T-helper 2 cell treated with Interferon-gamma antibody and Interleukin-4, amounts not matched to agents 100 ng/mL and 5 ng/mL, for 36 hours (primary cell): ENCODE measurements around the gene TEX44. TPM values are rescaled to one million over a fixed set of nuclear protein-coding genes. Genes with fewer than 3 reads are reported as not detected.
"Not testable (repeated sequence)": the region's sequence is repeated elsewhere in the genome, so short reads cannot be mapped to it uniquely, and the experiment has no call there.

Experiments
- intact Hi-C: fragments of 100-400 bp; cut with micrococcal nuclease; formaldehyde crosslinking; loops from one replicate; pipeline ENCODE4 v1.15.1; 2023
- total RNA-seq: library from RNA; stranded (reverse); gene quantifications from 2 replicates; pipeline ENCODE4 v1.2.3, GENCODE V29; 2022

The TEX44 gene
- not detected in 2 replicates for total RNA-seq

DNA sequence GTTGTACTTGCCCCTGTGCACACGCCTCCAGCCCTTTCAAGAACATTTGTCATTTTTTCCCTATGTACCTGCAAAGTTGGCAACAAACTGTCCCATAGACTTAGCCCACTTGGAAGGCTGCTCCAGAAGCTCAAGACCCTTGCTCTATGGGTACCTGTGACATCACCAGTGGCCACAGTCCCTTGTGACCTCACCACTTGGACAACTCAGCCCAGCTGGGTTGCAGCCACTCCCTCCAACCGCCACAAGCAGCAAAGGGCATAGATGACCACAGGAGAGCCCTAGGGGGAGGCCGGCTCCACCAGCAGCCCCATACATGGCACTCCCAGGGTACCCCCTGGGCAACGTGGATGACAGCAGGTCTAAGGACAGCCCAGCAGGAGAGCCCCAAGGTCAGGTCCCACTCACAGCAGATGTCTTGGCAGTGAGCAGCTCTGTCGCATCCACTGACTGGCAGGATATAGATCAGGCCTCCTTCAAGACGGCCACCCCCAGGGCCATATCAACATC, at the start of gene TEX44:
TSS of gene TEX44 (plus strand) at position 229 of the 510 bp plus-strand sequence. CDS start at position 317, 88 bp downstream.
- intact Hi-C loops = no loop called here

GRCh38 chr2:231545105-231545902, 47.4 kb upstream of the TEX44 start:
- intact Hi-C loops = loop anchor here (1.0 kb wide), 3 partner anchors 12 to 31 kb away; partner anchors contain the start of gene NMUR1

DNA sequence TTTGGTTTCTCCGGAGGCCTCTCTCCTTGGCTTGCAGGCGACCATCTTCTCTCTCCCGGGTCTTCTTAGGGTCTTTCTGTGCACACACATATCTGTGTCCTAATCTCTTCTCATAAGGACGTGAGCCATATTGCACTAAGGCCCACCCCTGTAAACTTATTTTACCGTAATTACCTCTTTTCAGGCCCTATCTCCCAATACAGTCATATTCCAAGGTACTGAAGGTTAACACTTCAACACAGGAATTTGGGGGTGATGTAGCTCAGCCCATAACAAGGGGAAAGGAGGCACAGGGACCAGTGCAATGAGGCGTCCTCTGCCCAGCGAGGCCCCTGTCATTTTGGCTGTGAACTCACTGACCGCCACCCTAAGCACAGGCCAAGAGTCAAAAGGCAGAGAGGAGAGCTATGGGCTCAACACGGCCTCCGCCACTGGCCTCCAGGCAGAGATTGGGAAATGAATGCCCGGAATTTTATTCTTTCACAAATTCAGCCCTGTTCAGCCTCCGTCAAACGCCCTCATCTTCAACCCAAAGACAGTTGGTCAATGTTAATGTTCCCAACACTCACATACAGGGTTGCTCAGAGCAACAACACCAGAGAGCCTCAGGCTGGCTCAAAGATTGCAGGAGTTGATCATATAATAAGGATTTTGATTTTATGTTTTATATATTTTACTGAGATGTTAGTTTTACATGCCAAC, 46.5 kb upstream of the TEX44 start:
- intact Hi-C loops = no loop called here

DNA sequence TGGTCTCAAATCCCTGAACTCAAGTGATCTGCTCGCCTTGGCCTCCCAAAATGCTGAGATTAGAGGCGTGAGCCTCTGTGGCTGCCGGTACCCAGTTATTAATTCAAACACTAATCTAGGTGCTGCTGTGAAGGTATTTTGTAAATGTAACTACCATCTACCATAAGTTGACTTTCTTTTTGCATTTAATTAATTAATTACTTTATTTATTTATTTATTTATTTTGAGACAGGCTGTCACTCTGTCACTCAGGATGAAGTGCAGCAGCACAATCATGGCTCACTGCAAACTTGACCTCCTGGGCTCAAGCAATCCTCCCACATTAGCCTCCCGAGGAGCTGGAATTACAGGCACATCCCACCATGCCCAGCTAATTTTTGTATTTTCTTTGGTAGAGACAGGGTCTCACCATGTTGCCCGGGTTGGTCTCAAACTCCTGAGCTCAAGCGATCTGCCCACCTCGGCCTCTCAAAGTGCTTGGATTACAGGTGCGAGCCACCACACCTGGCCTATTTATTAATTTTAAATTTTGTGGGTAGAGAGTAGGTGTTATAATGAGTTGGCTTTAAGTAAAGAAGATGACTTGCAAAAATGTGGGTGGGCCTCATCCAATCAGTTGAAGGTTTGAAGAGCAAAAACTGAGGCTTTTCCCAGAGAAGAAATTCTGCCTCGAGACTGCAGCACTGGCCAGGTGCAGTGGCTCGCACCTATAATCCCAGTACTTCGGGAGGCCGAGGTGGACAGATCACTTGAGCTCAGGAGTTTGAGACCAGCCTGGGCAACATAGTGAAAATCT, 45.2 kb upstream of the TEX44 start:
- intact Hi-C loops = no loop called here

DNA sequence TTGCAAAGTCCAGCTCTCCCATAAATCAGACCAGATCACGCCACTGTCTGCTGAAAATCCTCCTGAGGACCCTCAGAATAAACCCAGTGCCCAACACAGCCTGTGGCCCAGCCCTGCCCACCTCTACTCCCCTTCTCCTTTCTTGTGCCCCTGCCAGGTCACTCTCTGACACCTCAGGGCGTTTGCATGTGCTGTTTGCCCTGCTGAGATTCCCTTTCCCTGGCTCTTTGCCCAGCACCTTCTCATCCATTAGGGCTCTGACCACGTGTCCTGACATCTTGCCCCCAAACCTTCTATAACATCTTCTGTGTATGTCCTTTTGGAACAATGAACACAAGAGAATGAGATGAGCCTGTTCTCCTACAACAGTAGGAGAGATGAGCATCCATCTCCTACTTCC, 43.9 kb upstream of the TEX44 start:
- intact Hi-C loops = no loop called here

DNA sequence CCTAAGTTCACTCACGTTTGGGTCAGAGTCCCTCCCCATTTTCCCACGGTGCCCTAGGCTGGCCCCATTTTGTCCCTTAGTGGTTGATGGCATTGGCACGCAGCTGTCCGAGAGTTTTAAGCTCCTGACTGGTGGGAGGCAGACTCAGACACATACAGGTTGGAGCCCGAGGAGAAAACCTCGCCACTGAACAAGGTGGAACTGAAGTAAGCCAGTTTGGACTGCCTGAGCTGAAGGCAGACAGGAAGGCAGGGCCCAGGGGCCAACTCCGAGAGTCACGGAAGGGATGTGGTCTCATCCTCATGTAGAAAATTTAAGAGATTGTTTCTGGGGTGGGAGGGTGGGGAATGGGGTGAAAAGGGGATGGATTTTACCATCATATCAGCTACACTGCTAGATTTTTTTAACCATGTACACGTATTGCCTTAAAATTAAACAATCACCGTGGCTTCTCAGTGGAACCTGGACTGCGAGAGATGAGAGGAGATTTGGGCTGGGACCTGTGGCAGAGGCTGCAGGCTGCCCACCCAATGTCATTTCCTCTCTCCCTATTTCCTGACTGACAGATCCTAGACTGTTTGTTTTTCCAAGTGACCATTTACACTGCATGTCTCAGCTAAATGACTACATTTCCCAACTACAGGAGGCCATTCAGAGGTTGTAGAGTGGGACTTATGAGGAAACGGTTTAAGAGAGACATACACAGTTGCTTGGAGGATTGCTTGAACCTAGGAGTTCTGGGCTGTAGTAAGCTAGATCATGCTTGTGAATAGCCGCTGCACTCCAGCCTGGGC, 43.0 kb upstream of the TEX44 start:
- intact Hi-C loops = no loop called here

DNA sequence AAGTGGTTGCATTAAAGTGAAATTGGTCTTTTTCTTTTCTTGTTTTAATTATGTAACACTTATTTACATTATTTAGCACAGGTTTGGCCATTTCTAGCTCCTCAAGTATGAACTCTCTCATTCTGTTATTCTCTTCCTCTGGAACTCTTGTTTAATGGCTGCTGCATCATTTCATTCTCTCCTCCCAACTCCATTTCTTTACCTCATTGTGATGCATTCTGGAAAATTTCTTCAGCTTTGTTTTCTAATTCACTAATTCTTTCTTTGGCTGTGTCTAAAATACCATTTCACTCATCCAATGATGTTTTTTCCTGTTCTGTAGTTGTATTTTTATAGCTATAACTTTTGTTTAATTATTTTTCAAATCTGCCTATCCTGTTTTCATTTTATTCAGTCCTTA, 39.9 kb upstream of the TEX44 start:
- intact Hi-C loops = no loop called here

GRCh38 chr2:231554327-231554726, 38.3 kb upstream of the TEX44 start:
- intact Hi-C loops = no loop called here

DNA sequence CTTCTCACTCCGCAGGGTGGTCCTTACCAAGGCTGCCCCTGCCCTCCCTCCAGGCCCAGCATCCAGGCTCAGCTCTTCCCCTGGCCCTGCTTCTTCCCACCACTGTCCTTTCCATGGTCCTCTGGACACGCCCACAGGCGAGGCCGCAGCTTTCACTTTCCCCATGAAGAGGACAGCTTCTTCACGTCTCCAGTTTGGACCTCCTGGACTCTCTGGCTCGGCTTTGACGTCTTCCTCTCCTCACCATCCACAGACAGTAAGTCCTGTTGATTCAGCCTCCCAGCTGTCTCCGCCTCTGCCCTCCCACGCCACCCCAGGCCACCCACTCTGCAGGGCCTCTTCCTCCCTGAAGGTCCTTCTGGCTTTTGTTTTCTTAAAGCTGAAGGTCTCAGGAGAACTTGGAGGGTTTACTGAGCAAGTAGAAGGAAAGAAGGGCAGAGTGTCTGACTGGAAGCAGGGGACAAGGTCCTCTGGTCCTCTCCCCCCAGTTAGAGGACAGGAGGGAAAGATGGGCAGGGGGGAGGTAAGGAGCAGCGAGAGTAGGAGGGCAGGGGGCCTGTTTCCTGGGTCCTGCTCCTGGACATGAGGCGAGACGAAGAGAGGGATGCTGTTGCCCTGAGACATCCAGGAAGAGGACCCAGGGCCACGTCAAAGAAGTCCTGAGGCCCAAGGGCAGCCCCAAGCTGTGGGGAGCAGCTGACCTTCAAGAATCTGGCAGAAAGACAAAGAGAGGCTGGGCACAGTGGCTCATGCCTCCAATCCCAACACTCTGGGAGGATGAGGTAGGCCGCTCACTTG, 37.7 kb upstream of the TEX44 start:
- intact Hi-C loops = no loop called here

GRCh38 chr2:231556496-231556895, 36.2 kb upstream of the TEX44 start:
- intact Hi-C loops = not testable (repeated sequence)

GRCh38 chr2:231556981-231557380, 35.7 kb upstream of the TEX44 start:
- intact Hi-C loops = loop anchor here (1.0 kb wide), 1 partner anchor 12 kb away; no protein-coding TSS in a partner anchor

DNA sequence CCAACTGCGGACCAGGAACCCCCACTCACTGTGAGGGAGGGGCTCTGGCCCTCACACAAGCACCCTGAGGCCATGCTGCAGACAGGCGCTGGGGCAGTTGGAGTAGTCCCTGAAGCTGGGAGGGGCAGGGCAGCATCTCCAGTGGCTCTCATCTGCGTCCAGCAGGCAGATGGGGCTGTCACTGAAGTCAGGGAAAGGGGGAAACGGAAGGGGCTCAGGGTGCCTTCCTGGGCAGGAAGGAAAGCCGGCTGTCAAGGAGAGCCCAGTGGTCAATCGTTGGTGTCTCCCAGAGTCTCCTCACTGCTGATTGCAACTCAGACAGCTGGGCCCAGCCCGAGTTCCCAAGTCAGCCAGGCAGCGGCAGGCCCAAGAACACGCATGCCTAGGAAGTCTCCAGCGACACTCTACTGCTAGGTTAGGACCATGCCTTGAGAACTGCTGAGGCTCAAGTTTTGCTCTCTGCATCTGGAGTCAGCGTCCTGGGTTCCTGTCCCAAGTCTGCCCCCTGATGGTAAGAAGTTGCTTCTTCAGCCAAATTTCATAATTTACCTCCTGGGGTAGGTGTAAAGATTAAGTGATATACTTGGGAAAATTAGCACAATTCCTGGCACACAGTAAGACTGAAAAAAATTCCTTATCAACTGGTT, 35.0 kb upstream of the TEX44 start:
- intact Hi-C loops = loop anchor here (1.0 kb wide), 5 partner anchors 12 to 93 kb away; partner anchors contain the start of genes NCL and NMUR1

DNA sequence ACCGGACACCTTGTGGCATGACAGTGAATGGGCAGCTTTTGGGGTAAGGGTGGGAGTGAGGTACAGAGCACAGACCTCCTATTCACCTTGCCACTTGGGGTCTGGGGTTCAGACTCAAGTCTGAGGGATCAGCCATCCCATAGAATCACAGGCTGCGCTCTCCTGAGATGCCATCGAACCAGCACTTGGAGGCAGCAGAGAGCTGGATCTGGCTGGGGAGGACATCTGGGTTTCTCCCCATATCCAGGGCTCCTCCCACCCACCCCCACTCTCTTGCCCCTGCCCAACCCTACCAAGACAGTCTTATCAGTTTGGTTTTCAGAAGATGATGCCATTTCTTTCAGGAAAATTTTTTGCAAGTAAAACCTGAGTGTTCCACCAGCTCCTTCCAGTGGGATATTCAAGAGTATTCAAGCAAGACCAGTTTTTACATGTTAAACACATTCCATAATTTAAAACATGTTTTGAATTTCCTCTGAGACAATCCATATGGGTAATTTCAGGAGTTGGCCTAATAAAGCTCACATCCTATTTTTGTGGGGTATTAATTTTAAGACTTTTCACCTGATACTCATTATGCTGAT, 29.2 kb upstream of the TEX44 start:
- intact Hi-C loops = loop anchor here (1.0 kb wide), 1 partner anchor 38 kb away; no protein-coding TSS in a partner anchor

- intact Hi-C loops = no loop called here
Measured at GRCh38 chr2:231565887-231566594, 26.6 kb upstream of the TEX44 start.

DNA sequence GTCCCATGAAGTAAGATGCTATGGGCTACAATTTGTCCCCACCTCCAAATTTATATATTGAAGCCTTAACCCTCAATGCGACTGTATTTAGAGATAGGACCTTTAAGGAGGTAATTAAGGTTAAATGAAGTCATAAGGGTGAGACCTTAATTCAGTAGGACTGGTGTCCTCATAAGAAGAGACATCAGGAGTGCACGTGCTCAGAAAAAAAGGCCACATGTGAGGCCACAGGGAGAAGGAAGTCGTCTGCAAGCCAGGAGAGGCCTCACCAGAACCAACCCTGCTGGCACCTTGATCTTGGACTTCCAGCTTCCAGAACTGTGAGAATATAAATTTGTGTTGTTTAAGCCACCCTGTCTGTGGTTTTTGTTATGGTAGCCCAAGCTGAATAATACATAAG, 25.5 kb upstream of the TEX44 start:
- intact Hi-C loops = no loop called here

GRCh38 chr2:231568098-231568784, 24.4 kb upstream of the TEX44 start:
- intact Hi-C loops = no loop called here

DNA sequence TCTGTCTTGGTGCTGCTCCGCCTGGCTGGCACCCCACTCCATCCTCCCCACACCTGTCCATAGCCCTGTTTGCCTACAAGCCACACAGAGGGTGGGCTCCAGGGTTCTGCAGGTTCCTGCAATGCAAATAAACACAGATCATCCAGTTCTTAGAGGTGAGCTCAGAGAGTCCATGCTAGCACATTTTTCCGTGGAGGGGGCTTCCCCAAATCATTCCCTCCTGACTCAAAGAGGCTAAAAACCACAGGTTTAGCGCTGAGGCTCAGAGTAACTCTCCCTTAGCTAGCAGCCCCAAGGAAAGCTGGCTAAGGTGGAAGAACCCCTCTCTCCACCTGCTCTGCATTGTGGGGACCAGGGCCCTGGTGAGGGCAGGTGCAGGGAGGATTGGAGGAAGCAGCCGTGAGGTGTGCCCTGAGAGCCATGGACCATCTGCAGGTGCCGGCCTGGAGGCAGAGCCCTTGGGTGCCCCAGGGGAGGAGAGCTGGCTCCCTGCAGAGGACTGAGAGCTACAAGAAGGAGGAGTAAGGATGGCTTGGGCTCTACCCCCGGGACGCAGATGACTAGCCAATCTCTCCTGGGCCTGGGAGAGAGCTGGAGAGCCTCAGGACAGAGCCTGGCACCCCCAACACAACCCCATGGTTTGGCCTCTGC, 23.8 kb upstream of the TEX44 start:
- intact Hi-C loops = no loop called here
